HG02938 (cell line): ENCODE measurements around the gene SLC66A3.

Experiments
- ATAC-seq: cut with Tn5 transposase; IDR thresholded peaks from one replicate; pipeline ENCODE4 v1.9.1; 2021; ENCODE audit warnings: mild to moderate bottlenecking, moderate library complexity; ENCODE audit not compliant: unreplicated experiment

The SLC66A3 gene

GRCh38 chr2:11208083-11208482 lies 52.8 kb downstream of the SLC66A3 start:
- no peak for ATAC-seq

- ATAC-seq: no peak
Observed at GRCh38 chr2:11212645-11213044, 57.4 kb downstream of the SLC66A3 start.

- ATAC-seq: no peak
Observed at GRCh38 chr2:11213090-11213638, 57.9 kb downstream of the SLC66A3 start.

GRCh38 chr2:11213975-11214374 lies 58.7 kb downstream of the SLC66A3 start:
- no peak for ATAC-seq

- ATAC-seq: no peak
Observed at GRCh38 chr2:11214770-11215169, 59.5 kb downstream of the SLC66A3 start.

GRCh38 chr2:11215407-11215806 lies 60.1 kb downstream of the SLC66A3 start:
- ATAC-seq: no peak

- ATAC-seq: no peak
Observed at GRCh38 chr2:11220445-11220844, 65.2 kb downstream of the SLC66A3 start.

- ATAC-seq: no peak
Observed at GRCh38 chr2:11222845-11223244, 67.6 kb downstream of the SLC66A3 start.

DNA sequence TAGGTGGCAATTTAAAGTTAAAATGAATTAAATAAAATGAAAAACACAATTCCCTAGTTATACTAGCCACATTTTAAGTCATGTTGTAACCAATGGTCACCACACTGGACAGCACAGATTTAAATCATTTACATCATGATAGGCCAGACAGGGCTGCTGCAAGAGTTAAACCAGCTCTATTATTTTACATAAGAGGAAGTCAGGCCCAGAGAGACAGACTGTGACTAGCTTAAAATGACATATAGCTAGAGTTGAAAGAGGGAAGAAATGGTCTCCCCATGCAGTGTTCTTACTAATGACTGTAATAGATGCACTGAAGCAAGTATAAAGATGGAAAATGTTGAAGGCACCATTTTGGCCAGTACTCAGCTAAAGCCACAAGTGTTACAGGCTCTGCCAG lies 69.6 kb downstream of the SLC66A3 start:
- ATAC-seq: no peak

- ATAC-seq: no peak
Observed at GRCh38 chr2:11227595-11227994, 72.3 kb downstream of the SLC66A3 start.
